HL-60 (cell line): ENCODE data around the gene WDR37.
"Not testable (repeated sequence)": the region's sequence is repeated elsewhere in the genome, so short reads cannot be mapped to it uniquely, and the experiment has no call there.

ENCODE experiments used
- DNase-seq, 2 experiments: peaks; one replicate each; pipeline ENCODE4 v3.0.0-alpha.2; 2010 to 2020; ENCODE audit warnings: low read depth in 1 of 2, low spot score in 1 of 2
- H3K27ac ChIP-seq: fragments of 250-450 bp; sonication (Bioruptor Pico); replicated peaks from 2 replicates; pipeline ENCODE4 v1.5.1; 2020; ENCODE audit warnings: mild to moderate bottlenecking, moderate library complexity
- H3K27me3 ChIP-seq: fragments of 250-450 bp; sonication (Bioruptor Pico); 2 replicates; pipeline ENCODE4 v1.5.1; 2021; ENCODE audit warnings: mild to moderate bottlenecking, moderate library complexity; ENCODE audit not compliant: insufficient read depth, poor library complexity, severe bottlenecking
- H3K4me3 ChIP-seq: replicated peaks from 2 replicates; pipeline ENCODE4 v1.5.1; 2011; ENCODE audit warnings: mild to moderate bottlenecking, control low read depth, low read length; ENCODE audit not compliant: insufficient read depth
- CTCF ChIP-seq: IDR thresholded peaks from one replicate; pipeline ENCODE4 v1.5.1; 2011; ENCODE audit warnings: low read length, control low read depth, inconsistent platforms; ENCODE audit not compliant: insufficient read depth
- GABPA ChIP-seq: IDR thresholded peaks from 2 replicates; pipeline ENCODE4 v1.6.1; 2012; ENCODE audit warnings: low read depth
- POLR2AphosphoS5 ChIP-seq: IDR thresholded peaks from 2 replicates; pipeline ENCODE4 v1.6.1; 2012; ENCODE audit warnings: low read depth
- REST ChIP-seq: IDR thresholded peaks from 2 replicates; pipeline ENCODE4 v1.6.1; 2012; ENCODE audit warnings: low read depth; ENCODE audit not compliant: insufficient replicate concordance
- SPI1 ChIP-seq: IDR thresholded peaks from 2 replicates; pipeline ENCODE4 v1.6.1; 2012; ENCODE audit warnings: low read depth, mild to moderate bottlenecking, borderline replicate concordance

Gene WDR37

GRCh38 chr10:1063232-1063865, 7.2 kb downstream of the WDR37 start:
- peak in 1 of 2 experiments; percentile 42 for DNase-seq
- H3K27me3 ChIP-seq = no peaks in the 10 kb centered on the region
- no peak overlapping the region; the same call in 1 of the 2 replicates for H3K27ac ChIP-seq
- H3K4me3 ChIP-seq = no peak overlapping the region
- TF ChIP-seq POLR2AphosphoS5 (no peak), REST (no peak), SPI1 (no peak), CTCF (no peak), GABPA (no peak)

- no peak overlapping the region for H3K27ac ChIP-seq
- no peak overlapping the region for H3K4me3 ChIP-seq
- no peak for DNase-seq
- no peak for TF ChIP-seq SPI1
- no peak for TF ChIP-seq POLR2AphosphoS5
- TF ChIP-seq GABPA = no peak
- TF ChIP-seq REST = no peak
- no peak for TF ChIP-seq CTCF
- no peaks in the 10 kb centered on the region for H3K27me3 ChIP-seq
Observed at GRCh38 chr10:1064964-1065247, 8.7 kb downstream of the WDR37 start.

- not testable (repeated sequence) for H3K4me3 ChIP-seq, DNase-seq, H3K27ac ChIP-seq, H3K27me3 ChIP-seq
Observed at GRCh38 chr10:1066734-1067133, 10.5 kb downstream of the WDR37 start.

GRCh38 chr10:1068380-1069361, 12.5 kb downstream of the WDR37 start:
- Histone ChIP-seq H3K27me3 (no peaks in the 10 kb centered on the region), H3K27ac (peak overlapping the region; percentile 58), H3K4me3 (no peak overlapping the region)
- no peak for DNase-seq
- TF ChIP-seq CTCF (no peak), SPI1 (no peak), POLR2AphosphoS5 (no peak), REST (no peak), GABPA (no peak)
